MV-4-11 (cell line): ENCODE data around the gene HES2.
"Not testable (repeated sequence)": the region's sequence is repeated elsewhere in the genome, so short reads cannot be mapped to it uniquely, and the experiment has no call there.

Experiments used
- DNase-seq: peaks from one replicate; lab custom pipeline; 2025; lab: John Stamatoyannopoulos, UW

The HES2 gene

GRCh38 chr1:6454856-6455751, 35.4 kb upstream of the HES2 start:
- no peak for DNase-seq

- not testable (repeated sequence) for DNase-seq
Observed at GRCh38 chr1:6453895-6454855, 34.5 kb upstream of the HES2 start.

- no peak for DNase-seq
Observed at GRCh38 chr1:6450943-6451373, 31.2 kb upstream of the HES2 start.

- DNase-seq = not testable (repeated sequence)
Observed at GRCh38 chr1:6450486-6450885, 30.8 kb upstream of the HES2 start.

DNA sequence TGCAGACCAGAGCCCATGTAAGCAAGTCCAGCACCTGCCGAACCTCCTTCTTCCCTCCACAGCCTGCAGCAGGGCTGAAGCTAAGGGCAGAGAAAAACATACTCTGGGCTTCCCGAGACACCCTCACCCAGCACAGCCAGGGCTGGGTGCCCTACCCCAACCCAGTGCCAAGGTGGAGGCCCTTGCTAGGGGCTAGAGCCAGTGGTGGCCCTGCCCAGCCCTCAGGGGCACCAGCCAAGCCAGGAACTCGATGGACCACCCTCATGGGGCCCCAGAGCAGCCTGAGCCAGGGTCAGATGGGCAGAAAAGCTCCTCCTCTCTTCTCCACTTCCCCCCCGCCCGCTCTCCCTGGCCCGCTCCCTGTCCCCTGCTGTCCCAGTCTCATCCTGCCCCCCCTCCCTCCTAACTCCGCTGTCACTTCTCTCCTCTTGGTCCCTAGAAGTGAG, 30.3 kb upstream of the HES2 start:
- DNase-seq = no peak

DNA sequence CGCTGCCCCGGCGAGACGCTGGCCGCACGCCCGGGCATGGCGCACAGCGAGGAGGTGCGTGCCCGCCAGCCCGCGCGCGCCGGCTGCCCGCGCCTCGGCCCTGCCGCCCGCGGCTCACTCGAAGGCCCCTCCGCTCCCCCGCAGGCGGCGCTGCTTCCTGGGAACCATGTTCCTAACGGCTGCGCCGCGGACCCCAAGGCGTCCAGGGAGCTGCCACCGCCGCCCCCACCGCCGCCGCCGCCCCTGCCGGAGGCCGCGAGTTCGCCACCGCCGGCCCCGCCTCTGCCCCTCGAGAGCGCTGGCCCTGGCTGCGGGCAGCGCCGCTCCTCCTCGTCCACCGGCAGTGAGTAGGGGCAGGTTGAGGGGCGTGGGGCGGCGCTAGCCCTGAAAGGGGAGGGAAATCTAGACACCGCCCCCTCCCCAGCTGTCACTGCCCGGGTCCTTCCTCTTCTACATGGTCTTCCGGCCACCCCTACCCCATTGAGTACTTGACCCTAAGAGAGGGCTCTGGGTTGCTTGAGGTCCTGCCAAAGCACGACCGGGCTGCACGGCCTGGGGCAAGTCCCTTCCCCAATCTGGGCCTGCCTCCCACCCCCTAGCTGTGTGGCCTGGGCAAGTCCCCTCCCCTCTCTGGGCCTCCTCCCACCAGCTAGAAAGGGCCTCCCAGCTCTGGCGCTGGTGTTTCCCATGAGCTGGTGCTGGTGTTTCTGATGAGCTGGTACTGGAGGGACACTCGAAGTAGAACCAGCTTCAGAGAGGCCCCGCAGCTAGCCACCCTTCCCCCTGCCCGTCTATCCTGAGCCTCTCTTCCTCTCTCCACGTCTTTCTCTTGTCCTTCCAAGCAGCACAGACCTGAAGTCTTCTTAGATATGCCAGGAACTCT, 29.3 kb upstream of the HES2 start:
- no peak for DNase-seq

- no peak for DNase-seq
Observed at GRCh38 chr1:6447818-6448748, 28.4 kb upstream of the HES2 start.

DNA sequence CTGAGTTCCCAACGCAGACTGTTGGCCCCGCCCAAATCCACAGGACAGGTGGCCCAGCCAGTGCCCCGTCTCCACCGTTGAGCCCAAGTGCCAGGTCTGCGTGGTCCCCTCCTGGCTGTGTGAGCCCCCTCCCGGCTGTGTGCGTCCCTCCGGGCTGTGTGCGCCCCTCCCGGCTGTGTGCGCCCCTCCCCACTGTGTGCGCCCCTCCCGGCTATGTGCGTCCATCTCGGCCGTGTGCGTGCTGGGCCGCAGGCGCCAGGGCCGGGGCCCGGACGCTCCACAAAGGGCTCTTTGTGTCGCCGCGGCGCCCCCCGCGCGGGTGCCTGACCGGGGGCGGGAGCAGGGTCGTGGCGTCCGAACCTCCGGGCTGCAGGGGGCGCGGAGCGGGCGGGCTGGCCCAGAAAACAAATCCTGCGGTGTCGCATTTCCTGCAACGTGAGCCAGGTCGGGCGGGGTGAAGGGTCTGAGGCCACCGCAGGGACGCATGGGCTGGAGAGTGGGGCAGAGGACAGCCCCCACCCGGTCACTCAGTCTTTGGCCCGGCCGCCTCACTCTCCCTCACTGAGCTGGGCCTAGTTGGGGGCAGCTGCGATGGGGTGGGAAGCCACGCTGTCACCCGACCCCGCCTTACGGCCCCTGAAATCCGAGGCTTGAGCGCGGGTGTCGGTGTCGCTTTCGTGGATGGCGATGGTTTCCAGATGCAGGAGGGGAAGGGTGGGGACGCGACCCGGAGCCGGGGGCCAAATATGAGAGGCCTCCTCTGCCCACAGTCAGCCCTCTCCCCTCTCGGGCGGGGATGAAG, 27.5 kb upstream of the HES2 start:
- DNase-seq = no peak

DNA sequence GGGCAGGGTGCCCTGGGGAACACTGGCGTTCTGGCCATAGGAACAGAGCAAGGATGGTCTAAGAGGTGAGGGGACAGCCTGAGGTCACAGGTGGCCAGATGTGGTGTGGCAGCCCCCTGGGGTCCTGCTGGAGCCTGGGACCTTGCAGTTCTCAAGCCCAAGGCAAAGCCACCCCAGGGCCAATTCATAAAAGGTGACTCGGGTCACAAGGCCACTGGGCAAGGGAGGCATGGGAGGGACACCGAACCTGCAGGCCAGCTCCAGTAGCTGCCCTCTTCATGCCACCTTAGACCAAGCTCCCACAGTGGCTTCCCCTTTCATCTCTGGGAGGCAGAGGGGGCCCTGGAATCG, 26.9 kb upstream of the HES2 start:
- no peak for DNase-seq

- not testable (repeated sequence) for DNase-seq
Observed at GRCh38 chr1:6445929-6446328, 26.2 kb upstream of the HES2 start.

- no peak for DNase-seq
Observed at GRCh38 chr1:6445062-6445763, 25.5 kb upstream of the HES2 start.

GRCh38 chr1:6444377-6444776, 24.7 kb upstream of the HES2 start:
- DNase-seq = no peak

DNA sequence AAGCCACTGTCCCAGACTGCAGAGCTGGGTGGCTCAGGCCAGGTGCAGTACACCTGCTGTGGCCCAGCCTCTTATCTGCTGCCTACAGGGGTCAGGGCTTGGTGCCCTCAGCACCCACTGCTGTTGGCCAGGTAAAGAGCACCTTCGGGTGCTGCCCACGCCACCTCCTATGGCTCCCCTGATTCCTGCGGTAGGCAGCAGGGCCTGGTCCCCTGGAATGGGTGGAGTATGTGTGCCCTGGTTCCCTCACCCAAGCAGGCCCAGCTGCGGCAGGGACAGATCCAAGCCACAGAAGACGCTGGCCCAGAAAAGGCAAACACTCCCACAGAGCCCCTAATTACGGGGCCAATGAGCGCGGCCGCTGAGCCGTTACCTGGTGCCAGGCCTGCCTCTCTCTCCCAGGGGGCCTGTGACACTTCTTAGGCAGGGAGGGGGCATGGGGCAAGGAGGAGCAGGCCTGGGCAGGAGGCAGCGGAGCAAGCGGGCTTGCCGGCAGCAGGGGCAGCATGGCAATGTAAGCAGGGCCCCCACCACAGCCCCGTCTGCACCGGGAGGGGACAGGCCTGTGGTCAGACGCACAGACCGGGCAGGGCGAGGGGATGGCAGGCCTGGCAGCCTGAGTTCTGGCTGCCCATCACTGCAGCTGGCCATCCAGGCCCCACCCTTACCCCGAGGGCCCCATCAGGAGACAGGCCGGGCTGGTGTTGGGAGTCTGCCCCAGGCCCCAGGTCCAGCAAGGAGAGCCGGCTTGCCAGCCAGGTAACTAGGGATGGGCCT, 23.8 kb upstream of the HES2 start:
- no peak for DNase-seq

DNA sequence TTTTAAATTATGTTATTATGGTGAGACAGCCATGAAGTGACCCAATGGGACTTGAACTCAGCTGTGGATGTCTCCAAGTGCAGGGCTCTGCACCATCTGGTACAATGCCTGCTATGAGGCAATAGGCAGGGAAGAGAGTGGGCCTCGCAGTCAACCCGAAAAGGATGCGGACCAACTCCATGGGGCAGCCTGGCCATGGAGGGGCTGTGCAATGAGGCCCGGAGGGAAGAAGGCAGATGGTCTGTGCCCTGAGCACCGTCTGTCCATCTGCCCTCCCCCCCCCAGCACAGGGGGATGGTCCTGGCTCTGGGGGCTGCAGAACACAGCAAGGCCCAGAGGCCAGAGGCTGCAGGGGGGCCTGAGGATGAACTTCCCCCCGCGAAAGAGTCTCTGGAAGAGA, 21.9 kb upstream of the HES2 start:
- no peak for DNase-seq

DNA sequence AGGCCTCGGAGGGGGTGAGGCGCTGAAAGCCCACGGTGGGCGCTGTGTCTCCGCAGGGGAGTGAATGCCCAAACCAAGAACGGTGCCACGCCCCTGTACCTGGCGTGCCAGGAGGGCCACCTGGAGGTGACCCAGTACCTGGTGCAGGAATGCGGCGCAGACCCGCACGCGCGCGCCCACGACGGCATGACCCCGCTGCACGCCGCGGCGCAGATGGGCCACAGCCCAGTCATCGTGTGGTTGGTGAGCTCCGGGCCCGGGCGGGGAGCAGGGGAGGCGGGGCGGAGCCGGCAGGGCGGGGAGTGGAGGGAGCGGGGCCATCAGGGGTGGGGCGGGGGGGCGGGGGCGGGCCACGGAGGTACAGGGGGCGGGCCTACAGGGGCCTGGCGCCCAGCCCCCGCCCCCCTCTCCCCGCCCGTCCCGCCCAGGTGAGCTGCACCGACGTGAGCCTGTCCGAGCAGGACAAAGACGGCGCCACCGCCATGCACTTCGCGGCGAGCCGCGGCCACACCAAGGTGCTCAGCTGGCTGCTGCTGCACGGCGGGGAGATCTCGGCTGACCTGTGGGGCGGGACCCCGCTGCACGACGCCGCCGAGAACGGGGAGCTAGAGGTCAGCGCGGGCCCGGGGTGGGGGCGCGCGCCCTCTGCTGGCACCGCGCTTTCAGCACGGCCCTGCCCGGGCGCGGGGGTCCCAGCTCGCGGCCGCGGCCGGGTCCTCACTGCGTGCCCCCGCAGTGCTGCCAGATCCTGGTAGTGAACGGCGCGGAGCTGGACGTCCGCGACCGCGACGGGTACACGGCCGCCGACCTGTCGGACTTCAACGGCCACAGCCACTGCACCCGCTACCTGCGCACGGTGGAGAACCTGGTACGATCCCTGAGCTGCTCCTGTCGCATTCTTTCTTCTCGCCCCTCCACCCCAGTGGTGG, 20.7 kb upstream of the HES2 start:
- no peak for DNase-seq

DNA sequence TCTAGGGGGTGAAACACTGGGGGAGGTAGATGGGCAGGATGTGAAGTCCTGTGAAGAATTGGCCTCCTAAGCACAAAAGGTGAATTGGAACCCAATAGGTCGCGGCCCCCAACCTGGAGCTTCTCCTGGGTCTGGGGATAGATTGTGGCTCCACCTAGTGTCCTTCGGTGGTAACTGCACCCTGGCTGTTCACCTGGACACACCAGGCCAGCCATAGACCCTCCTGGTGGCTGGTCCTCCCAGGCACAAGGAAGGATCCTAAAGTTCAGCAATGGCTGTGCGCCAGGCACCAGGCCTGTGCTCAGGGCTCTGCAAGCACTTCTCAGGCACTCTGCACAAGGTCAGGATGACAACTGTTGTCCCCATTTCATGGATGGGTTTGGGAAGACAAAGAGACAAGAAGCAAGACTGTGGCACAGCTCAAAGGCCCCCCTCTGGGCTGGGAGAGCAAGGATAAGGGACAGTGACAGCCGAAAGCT, 18.4 kb upstream of the HES2 start:
- DNase-seq = no peak
